HG03103 (cell line): Measurements from ENCODE around the gene ATPAF2.
"Not testable (repeated sequence)": the region's sequence is repeated elsewhere in the genome, so short reads cannot be mapped to it uniquely, and the experiment has no call there.

Experiments
- ATAC-seq: cut with Tn5 transposase; IDR thresholded peaks from one replicate; pipeline ENCODE4 v1.9.1; 2021; ENCODE audit warnings: low read depth; ENCODE audit not compliant: unreplicated experiment

The ATPAF2 gene

GRCh38 chr17:18015593-18015992 is 23.4 kb downstream of the ATPAF2 start:
- ATAC-seq: no peak

GRCh38 chr17:18014006-18014405 is 25.0 kb downstream of the ATPAF2 start:
- no peak for ATAC-seq

- ATAC-seq: no peak
These were observed 27.7 kb downstream of the ATPAF2 start for GRCh38 chr17:18011286-18011685.

GRCh38 chr17:18009609-18010420 is 29.2 kb downstream of the ATPAF2 start:
- no peak for ATAC-seq

GRCh38 chr17:18008496-18009268 is 30.3 kb downstream of the ATPAF2 start:
- no peak for ATAC-seq

- no peak for ATAC-seq
These were observed 32.3 kb downstream of the ATPAF2 start for GRCh38 chr17:18006495-18007239.

GRCh38 chr17:18005496-18005895 is 33.5 kb downstream of the ATPAF2 start:
- ATAC-seq: no peak

GRCh38 chr17:18004884-18005305 is 34.1 kb downstream of the ATPAF2 start:
- ATAC-seq: no peak

- no peak for ATAC-seq
These were observed 34.6 kb downstream of the ATPAF2 start for GRCh38 chr17:18004345-18004744.

- ATAC-seq: no peak
These were observed 36.8 kb downstream of the ATPAF2 start for GRCh38 chr17:18002171-18002570.

- ATAC-seq: no peak
These were observed 38.9 kb downstream of the ATPAF2 start for GRCh38 chr17:18000030-18000408.

GRCh38 chr17:17999364-18000029 is 39.5 kb downstream of the ATPAF2 start:
- ATAC-seq: no peak

- ATAC-seq: no peak
These were observed 40.0 kb downstream of the ATPAF2 start for GRCh38 chr17:17998934-17999333.

GRCh38 chr17:17995887-17996286 is 43.1 kb downstream of the ATPAF2 start:
- ATAC-seq: not testable (repeated sequence)

GRCh38 chr17:17994271-17995069 is 44.5 kb downstream of the ATPAF2 start:
- ATAC-seq: no peak

GRCh38 chr17:17993852-17994251 is 45.1 kb downstream of the ATPAF2 start:
- ATAC-seq: no peak

- no peak for ATAC-seq
These were observed 45.6 kb downstream of the ATPAF2 start for GRCh38 chr17:17993366-17993765.

- ATAC-seq: no peak
These were observed 48.7 kb downstream of the ATPAF2 start for GRCh38 chr17:17990282-17990681.

GRCh38 chr17:17989618-17990017 is 49.4 kb downstream of the ATPAF2 start:
- ATAC-seq: no peak

GRCh38 chr17:17989081-17989480 is 49.9 kb downstream of the ATPAF2 start:
- ATAC-seq: no peak
